Measurements from ENCODE around the gene TMEM106C.

- TF ChIP-seq ISL1 (CRISPR knock-in tag; IDR thresholded peaks at IDR 0.05) (no peak), RARB (CRISPR knock-in tag; IDR thresholded peaks at IDR 0.05) (no peak), TCF4 (CRISPR knock-in tag; IDR thresholded peaks at IDR 0.05; ENCODE audit: borderline replicate concordance) (no peak), ZFP30 (CRISPR knock-in tag; IDR thresholded peaks at IDR 0.05) (no peak), TOX (CRISPR knock-in tag; IDR thresholded peaks at IDR 0.05; ENCODE audit: borderline replicate concordance) (no peak), ARNTL (CRISPR knock-in tag; IDR thresholded peaks at IDR 0.05; ENCODE audit: borderline replicate concordance, low read depth) (no peak), CSDC2 (CRISPR knock-in tag; IDR thresholded peaks at IDR 0.05) (no peak), BACH2 (CRISPR knock-in tag; IDR thresholded peaks at IDR 0.05; ENCODE audit: borderline replicate concordance) (no peak), ESRRG (CRISPR knock-in tag; IDR thresholded peaks at IDR 0.05) (no peak)
- TF ChIP-seq, protein P1, sequence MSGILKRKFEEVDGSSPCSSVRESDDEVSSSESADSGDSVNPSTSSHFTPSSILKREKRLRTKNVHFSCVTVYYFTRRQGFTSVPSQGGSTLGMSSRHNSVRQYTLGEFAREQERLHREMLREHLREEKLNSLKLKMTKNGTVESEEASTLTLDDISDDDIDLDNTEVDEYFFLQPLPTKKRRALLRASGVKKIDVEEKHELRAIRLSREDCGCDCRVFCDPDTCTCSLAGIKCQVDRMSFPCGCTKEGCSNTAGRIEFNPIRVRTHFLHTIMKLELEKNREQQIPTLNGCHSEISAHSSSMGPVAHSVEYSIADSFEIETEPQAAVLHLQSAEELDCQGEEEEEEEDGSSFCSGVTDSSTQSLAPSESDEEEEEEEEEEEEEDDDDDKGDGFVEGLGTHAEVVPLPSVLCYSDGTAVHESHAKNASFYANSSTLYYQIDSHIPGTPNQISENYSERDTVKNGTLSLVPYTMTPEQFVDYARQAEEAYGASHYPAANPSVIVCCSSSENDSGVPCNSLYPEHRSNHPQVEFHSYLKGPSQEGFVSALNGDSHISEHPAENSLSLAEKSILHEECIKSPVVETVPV (CRISPR knock-in tag; IDR thresholded peaks at IDR 0.05), result no peak
- TF ChIP-seq, protein P2, sequence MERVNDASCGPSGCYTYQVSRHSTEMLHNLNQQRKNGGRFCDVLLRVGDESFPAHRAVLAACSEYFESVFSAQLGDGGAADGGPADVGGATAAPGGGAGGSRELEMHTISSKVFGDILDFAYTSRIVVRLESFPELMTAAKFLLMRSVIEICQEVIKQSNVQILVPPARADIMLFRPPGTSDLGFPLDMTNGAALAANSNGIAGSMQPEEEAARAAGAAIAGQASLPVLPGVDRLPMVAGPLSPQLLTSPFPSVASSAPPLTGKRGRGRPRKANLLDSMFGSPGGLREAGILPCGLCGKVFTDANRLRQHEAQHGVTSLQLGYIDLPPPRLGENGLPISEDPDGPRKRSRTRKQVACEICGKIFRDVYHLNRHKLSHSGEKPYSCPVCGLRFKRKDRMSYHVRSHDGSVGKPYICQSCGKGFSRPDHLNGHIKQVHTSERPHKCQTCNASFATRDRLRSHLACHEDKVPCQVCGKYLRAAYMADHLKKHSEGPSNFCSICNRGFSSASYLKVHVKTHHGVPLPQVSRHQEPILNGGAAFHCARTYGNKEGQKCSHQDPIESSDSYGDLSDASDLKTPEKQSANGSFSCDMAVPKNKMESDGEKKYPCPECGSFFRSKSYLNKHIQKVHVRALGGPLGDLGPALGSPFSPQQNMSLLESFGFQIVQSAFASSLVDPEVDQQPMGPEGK (CRISPR knock-in tag; IDR thresholded peaks at IDR 0.05; ENCODE audit: borderline replicate concordance), result no peak
- TF ChIP-seq, protein P3, sequence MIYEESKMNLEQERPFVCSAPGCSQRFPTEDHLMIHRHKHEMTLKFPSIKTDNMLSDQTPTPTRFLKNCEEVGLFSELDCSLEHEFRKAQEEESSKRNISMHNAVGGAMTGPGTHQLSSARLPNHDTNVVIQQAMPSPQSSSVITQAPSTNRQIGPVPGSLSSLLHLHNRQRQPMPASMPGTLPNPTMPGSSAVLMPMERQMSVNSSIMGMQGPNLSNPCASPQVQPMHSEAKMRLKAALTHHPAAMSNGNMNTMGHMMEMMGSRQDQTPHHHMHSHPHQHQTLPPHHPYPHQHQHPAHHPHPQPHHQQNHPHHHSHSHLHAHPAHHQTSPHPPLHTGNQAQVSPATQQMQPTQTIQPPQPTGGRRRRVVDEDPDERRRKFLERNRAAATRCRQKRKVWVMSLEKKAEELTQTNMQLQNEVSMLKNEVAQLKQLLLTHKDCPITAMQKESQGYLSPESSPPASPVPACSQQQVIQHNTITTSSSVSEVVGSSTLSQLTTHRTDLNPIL (CRISPR knock-in tag; IDR thresholded peaks at IDR 0.05; ENCODE audit: low read depth), result no peak
Measured at GRCh38 chr12:47942614-47943225, 20.7 kb upstream of the TMEM106C start.
